ENCODE data around the gene RALGDS.

- no peak for TF ChIP-seq CTCF (conservative IDR thresholded peaks at IDR 0.05; ENCODE audit: low read depth, low read length)
- no peak for TF ChIP-seq EZH2 (IDR thresholded peaks at IDR 0.05; ENCODE audit: borderline replicate concordance, low read depth, low read length, poor library complexity, severe bottlenecking)
These were observed 70.3 kb downstream of the RALGDS start for GRCh38 chr9:133050781-133051180.

Measured in A673 (cell line).